Muscle of arm (tissue), 12 donors: Measurements from ENCODE around the gene PDE8A. TPM values are rescaled to one million over a fixed set of nuclear protein-coding genes. Genes with fewer than 3 reads are reported as not detected.

Experiments used
- DNase-seq: peaks from one replicate; pipeline ENCODE4 v3.0.0-alpha.2; 2013
- polyA plus RNA-seq, 12 donors: library from polyadenylated mRNA; unstranded; fragments of 120-200 nt; gene quantifications; one replicate each; pipeline ENCODE4 v1.2.1, GENCODE V29; 2013; ENCODE audit not compliant: insufficient read length in 12 of 12

The PDE8A gene
- polyA plus RNA-seq, 12 donors = 17.3 to 63.1 (median 32.4) TPM; not detected in 1

- no peak for DNase-seq
Observed at GRCh38 chr15:85031086-85031943, 49.7 kb downstream of the PDE8A start.

- DNase-seq = no peak
Observed at GRCh38 chr15:85031944-85032558, 50.4 kb downstream of the PDE8A start.

- no peak for DNase-seq
Observed at GRCh38 chr15:85033148-85033547, 51.5 kb downstream of the PDE8A start.

- DNase-seq = no peak
Observed at GRCh38 chr15:85034276-85034675, 52.6 kb downstream of the PDE8A start.

GRCh38 chr15:85035980-85036379 lies 54.3 kb downstream of the PDE8A start:
- DNase-seq = no peak

- no peak for DNase-seq
Observed at GRCh38 chr15:85036716-85037115, 55.1 kb downstream of the PDE8A start.

- DNase-seq = no peak
Observed at GRCh38 chr15:85037641-85038040, 56.0 kb downstream of the PDE8A start.

- DNase-seq = no peak
Observed at GRCh38 chr15:85041230-85041629, 59.6 kb downstream of the PDE8A start.

- peak; percentile 58 for DNase-seq
Observed at GRCh38 chr15:85044251-85044853, 62.7 kb downstream of the PDE8A start.

GRCh38 chr15:85044894-85045293 lies 63.2 kb downstream of the PDE8A start:
- no peak for DNase-seq

GRCh38 chr15:85045615-85046014 lies 64.0 kb downstream of the PDE8A start:
- DNase-seq = no peak

GRCh38 chr15:85047271-85047948 lies 65.8 kb downstream of the PDE8A start:
- peak; percentile 22 for DNase-seq

- no peak for DNase-seq
Observed at GRCh38 chr15:85048430-85048829, 66.8 kb downstream of the PDE8A start.

- DNase-seq = no peak
Observed at GRCh38 chr15:85049805-85050204, 68.1 kb downstream of the PDE8A start.

- DNase-seq = no peak
Observed at GRCh38 chr15:85059734-85060133, 78.1 kb downstream of the PDE8A start.

- DNase-seq = no peak
Observed at GRCh38 chr15:85062560-85062959, 80.9 kb downstream of the PDE8A start.

- no peak for DNase-seq
Observed at GRCh38 chr15:85063088-85063487, 81.4 kb downstream of the PDE8A start.

GRCh38 chr15:85063522-85064079 lies 81.9 kb downstream of the PDE8A start:
- no peak for DNase-seq

GRCh38 chr15:85064710-85065109 lies 83.1 kb downstream of the PDE8A start:
- DNase-seq = no peak

GRCh38 chr15:85071061-85071460 lies 89.4 kb downstream of the PDE8A start:
- DNase-seq = no peak

GRCh38 chr15:85071504-85071903 lies 89.8 kb downstream of the PDE8A start:
- DNase-seq = no peak

GRCh38 chr15:85072917-85073316 lies 91.3 kb downstream of the PDE8A start:
- no peak for DNase-seq
